Natural killer cell (primary cell): Measurements from ENCODE around the gene IDH3G. TPM values are rescaled to one million over a fixed set of nuclear protein-coding genes. Genes with fewer than 3 reads are reported as not detected.

Experiments
- ATAC-seq, 3 donors: fragments of 150-1000 bp in 2 of 3; fragments of 200-7000 bp in 1 of 3; cut with Tn5 transposase; 1 replicate in 1 of 3; 2 replicates in 2 of 3; pipeline ENCODE4 v1.10.0; 2021; ENCODE audit warnings: mild to moderate bottlenecking in 2 of 3, moderate library complexity in 2 of 3
- DNase-seq, 2 donors: peaks; one replicate each; pipeline versions ENCODE4 v3.0.0 to v3.0.0-alpha.2; 2013 to 2021; ENCODE audit warnings: mixed read lengths in 1 of 2
- H3K27ac ChIP-seq: one replicate; pipeline ENCODE4 v1.5.1; 2013; ENCODE audit warnings: mild to moderate bottlenecking, low read length
- H3K27me3 ChIP-seq: one replicate; pipeline ENCODE4 v1.6.1; 2013; ENCODE audit warnings: low read length; ENCODE audit not compliant: control insufficient read depth, insufficient read depth
- H3K36me3 ChIP-seq: one replicate; pipeline ENCODE4 v1.6.1; 2013; ENCODE audit warnings: low read length; ENCODE audit not compliant: control insufficient read depth, insufficient read depth
- H3K4me1 ChIP-seq: one replicate; pipeline ENCODE4 v1.6.1; 2013; ENCODE audit warnings: low read length; ENCODE audit not compliant: control insufficient read depth, insufficient read depth
- H3K4me3 ChIP-seq: one replicate; pipeline ENCODE4 v1.5.1; 2013; ENCODE audit warnings: low read length
- H3K9me3 ChIP-seq: one replicate; pipeline ENCODE4 v1.6.1; 2013; ENCODE audit warnings: low read length; ENCODE audit not compliant: control insufficient read depth, insufficient read depth
- H3K27ac Mint-ChIP-seq, 2 donors: one replicate each; pipeline ENCODE4 v1.8.0; 2022; ENCODE audit warnings: mild to moderate bottlenecking in 2 of 2, mixed read lengths in 2 of 2, moderate library complexity in 1 of 2
- H3K27me3 Mint-ChIP-seq, 2 donors: one replicate each; pipeline ENCODE4 v1.8.0; 2022; ENCODE audit warnings: low read depth in 2 of 2, mixed read lengths in 2 of 2
- H3K36me3 Mint-ChIP-seq: one replicate; pipeline ENCODE4 v1.8.0; 2022; ENCODE audit warnings: mixed read lengths
- H3K4me1 Mint-ChIP-seq, 2 donors: one replicate each; pipeline ENCODE4 v1.8.0; 2022; ENCODE audit warnings: mixed read lengths in 2 of 2
- H3K4me3 Mint-ChIP-seq: one replicate; pipeline ENCODE4 v1.8.0; 2022; ENCODE audit warnings: mild to moderate bottlenecking, moderate library complexity, mixed read lengths
- H3K9me3 Mint-ChIP-seq, 2 donors: one replicate each; pipeline ENCODE4 v1.8.0; 2022; ENCODE audit warnings: mixed read lengths in 2 of 2
- CTCF ChIP-seq: fragments of 200-600 bp; IDR thresholded peaks from one replicate; pipeline ENCODE4 v1.8.0; 2022; ENCODE audit warnings: antibody characterized with exemption
- WGBS: methylation state at CpG from one replicate; pipeline ENCODE4 v1.1.7; 2013; ENCODE audit warnings: missing lambda C conversion rate; ENCODE audit not compliant: insufficient coverage; 5-methylcytosine and 5-hydroxymethylcytosine counted together
- intact Hi-C: fragments of 100-400 bp; cut with micrococcal nuclease; formaldehyde crosslinking; loops from one replicate; pipeline ENCODE4 v1.14.2; 2022
- total RNA-seq, 4 donors: library from RNA; stranded (reverse); fragments of 120-200 nt in 1 of 4; gene quantifications; one replicate each; pipeline versions ENCODE4 v1.2.3 to v1.2.4, GENCODE V29; 2013 to 2022

IDH3G gene
- total RNA-seq, 3 donors from 2014 or later (not counting 1 experiment from before 2014, with no cell fraction given): 70.1 to 76.5 (median 71.1) TPM

GRCh38 chrX:153769158-153769864 is 24.9 kb downstream of the IDH3G start:
- H3K4me3 Mint-ChIP-seq: no peak overlapping the region
- no peak for TF ChIP-seq CTCF
- WGBS: 93% methylated on average over 22 of the region's 23 CpGs
- Histone ChIP-seq H3K27me3 (no peaks in the 10 kb centered on the region), H3K9me3 (no peaks in the 10 kb centered on the region), H3K4me1 (peaks cover 13% of the 10 kb centered on the region), H3K27ac (no peak overlapping the region), H3K4me3 (no peak overlapping the region), H3K36me3 (no peaks in the 10 kb centered on the region)
- no peaks in the 10 kb centered on the region for H3K9me3 Mint-ChIP-seq
- no peaks in the 10 kb centered on the region for H3K36me3 Mint-ChIP-seq
- DNase-seq (no peak), ATAC-seq (no peak)
- intact Hi-C loops: no loop called here
- no peak overlapping the region for H3K27ac Mint-ChIP-seq
- H3K27me3 Mint-ChIP-seq: no peaks in the 10 kb centered on the region
- peaks cover 0 to 16% of the 10 kb centered on the region in 2 donors for H3K4me1 Mint-ChIP-seq

GRCh38 chrX:153768311-153769157 is 25.6 kb downstream of the IDH3G start:
- Mint-ChIP-seq H3K4me3 (no peak overlapping the region), H3K27me3 (no peaks in the 10 kb centered on the region), H3K9me3 (no peaks in the 10 kb centered on the region), H3K36me3 (no peaks in the 10 kb centered on the region), H3K4me1 (peaks cover 0 to 20% of the 10 kb centered on the region in 2 donors), H3K27ac (no peak overlapping the region)
- TF ChIP-seq CTCF: no peak
- Histone ChIP-seq H3K9me3 (no peaks in the 10 kb centered on the region), H3K4me3 (no peak overlapping the region), H3K27ac (no peak overlapping the region), H3K36me3 (no peaks in the 10 kb centered on the region), H3K27me3 (no peaks in the 10 kb centered on the region), H3K4me1 (peaks cover 18% of the 10 kb centered on the region)
- 81% methylated on average over 14 of the region's 22 CpGs for WGBS
- DNase-seq: no peak
- ATAC-seq: no peak
- intact Hi-C loops: no loop called here

GRCh38 chrX:153767674-153768055 is 26.5 kb downstream of the IDH3G start:
- Mint-ChIP-seq H3K27ac (no peak overlapping the region), H3K27me3 (no peaks in the 10 kb centered on the region), H3K36me3 (no peaks in the 10 kb centered on the region), H3K4me1 (peaks cover 0 to 20% of the 10 kb centered on the region in 2 donors), H3K9me3 (no peaks in the 10 kb centered on the region), H3K4me3 (no peak overlapping the region)
- DNase-seq (no peak), ATAC-seq (no peak)
- intact Hi-C loops: no loop called here
- Histone ChIP-seq H3K4me3 (no peak overlapping the region), H3K9me3 (no peaks in the 10 kb centered on the region), H3K36me3 (no peaks in the 10 kb centered on the region), H3K4me1 (peaks cover 18% of the 10 kb centered on the region), H3K27ac (no peak overlapping the region), H3K27me3 (no peaks in the 10 kb centered on the region)
- WGBS: 92% methylated on average over 20 of the region's 20 CpGs
- no peak for TF ChIP-seq CTCF
